Psoas muscle (tissue), 8 donors: Measurements from ENCODE around the gene RNF150. TPM values are rescaled to one million over a fixed set of nuclear protein-coding genes. Genes with fewer than 3 reads are reported as not detected.

Source experiments
- ATAC-seq, 4 donors: fragments of 200-7000 bp; cut with Tn5 transposase; one replicate each; pipeline ENCODE4 v1.9.1; 2020; ENCODE audit warnings: moderate library complexity in 3 of 4, mild to moderate bottlenecking in 2 of 4
- DNase-seq, 2 donors: peaks; one replicate each; pipeline ENCODE4 v3.0.0-alpha.2; 2020
- H3K27ac ChIP-seq: fragments of 200-600 bp; one replicate; pipeline ENCODE4 v1.8.0; 2022
- H3K27me3 ChIP-seq, 3 donors: fragments of 200-600 bp in 1 of 3; one replicate each; pipeline versions ENCODE4 v1.6.1 to v1.8.0; 2013 to 2022; ENCODE audit warnings: low read length in 2 of 3, mild to moderate bottlenecking in 2 of 3, moderate library complexity in 1 of 3; ENCODE audit not compliant: insufficient read depth in 3 of 3
- H3K36me3 ChIP-seq, 2 donors: fragments of 200-600 bp in 1 of 2; one replicate each; pipeline versions ENCODE4 v1.6.1 to v1.8.0; 2013 to 2022; ENCODE audit warnings: low read depth in 1 of 2, mild to moderate bottlenecking in 1 of 2, moderate library complexity in 1 of 2; ENCODE audit not compliant: insufficient read depth in 1 of 2
- H3K4me1 ChIP-seq: fragments of 200-600 bp; one replicate; pipeline ENCODE4 v1.8.0; 2022
- H3K4me3 ChIP-seq: fragments of 200-600 bp; one replicate; pipeline ENCODE4 v1.8.0; 2022; ENCODE audit warnings: mild to moderate bottlenecking
- H3K9me3 ChIP-seq: fragments of 200-600 bp; one replicate; pipeline ENCODE4 v1.8.0; 2022
- WGBS, 3 donors: extraction: QIAGEN DNeasy Blood & Tissue Kit; methylation state at CpG; one replicate each; pipeline versions ENCODE4 v1.1.6 to v1.1.7; 2013; 5-methylcytosine and 5-hydroxymethylcytosine counted together
- intact Hi-C, 2 donors: fragments of 100-400 bp; cut with DNase I; formaldehyde crosslinking; loops; one replicate each; pipeline versions ENCODE4 v1.11.0 to v1.14.2; 2022
- polyA plus RNA-seq, 3 donors: library from polyadenylated mRNA; stranded (reverse); fragments of 200-250 nt; gene quantifications; one replicate each; pipeline ENCODE4 v1.2.3, GENCODE V29; 2013
- total RNA-seq, 4 donors: library from RNA; stranded (reverse); fragmentation: NEBNext Ultra II Directional in 2 of 4; extraction: Animal tissue kit (Norgen Biotek cat#: 25700) in 2 of 4; gene quantifications; one replicate each; pipeline versions ENCODE4 v1.2.1 to v1.2.4, GENCODE V29; 2021 to 2023
- TF ChIP-seq, protein P1 (sequence below): fragments of 200-600 bp; IDR thresholded peaks from one replicate; pipeline ENCODE4 v1.8.0; 2022; ENCODE audit warnings: antibody characterized with exemption
- donor health status: healthy with polysubstance abuse.
- donor health status: DM: no; HTN: no; CAD: no; lungs with moderate emphysema.
- donor health status: Bipolar disorder and iron deficiency.
- donor health status: healthy.
- donor health status: DM: yes; HTN: yes; CAD: no.
- donor health status: DM: no; HTN: no; CAD: no.
- donor health status: DM: no; HTN: no; CAD: no.
- donor health status: DM: yes; HTN: yes; CAD: no.

RNF150 gene
- total and polyA plus RNA-seq, 7 donors: 0.78 to 12.6 (median 3.2) TPM

DNA sequence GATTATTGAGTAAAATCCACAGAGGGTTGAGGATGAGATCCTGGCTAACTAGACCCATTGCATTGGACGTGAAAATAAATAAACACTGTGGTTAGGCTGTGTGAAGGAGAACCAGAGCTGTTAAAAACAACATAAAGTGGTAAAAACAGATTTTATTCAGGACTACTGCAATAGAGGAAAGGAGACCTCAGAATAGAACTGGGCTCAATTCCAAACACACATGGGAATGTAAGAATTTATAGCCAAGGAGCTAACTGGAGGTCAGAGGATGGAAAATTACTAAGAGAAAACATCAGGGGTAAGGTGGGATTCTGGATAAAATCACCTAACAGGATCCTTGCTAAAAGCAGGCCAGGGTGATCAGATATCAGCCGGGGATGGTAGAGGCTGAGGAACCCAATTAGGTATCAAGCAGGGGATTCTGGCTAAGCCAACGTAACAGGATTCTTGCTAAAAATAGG lies 112.4 kb downstream of the RNF150 start:
- ATAC-seq (no peak), DNase-seq (no peak)
- TF ChIP-seq, protein P1, sequence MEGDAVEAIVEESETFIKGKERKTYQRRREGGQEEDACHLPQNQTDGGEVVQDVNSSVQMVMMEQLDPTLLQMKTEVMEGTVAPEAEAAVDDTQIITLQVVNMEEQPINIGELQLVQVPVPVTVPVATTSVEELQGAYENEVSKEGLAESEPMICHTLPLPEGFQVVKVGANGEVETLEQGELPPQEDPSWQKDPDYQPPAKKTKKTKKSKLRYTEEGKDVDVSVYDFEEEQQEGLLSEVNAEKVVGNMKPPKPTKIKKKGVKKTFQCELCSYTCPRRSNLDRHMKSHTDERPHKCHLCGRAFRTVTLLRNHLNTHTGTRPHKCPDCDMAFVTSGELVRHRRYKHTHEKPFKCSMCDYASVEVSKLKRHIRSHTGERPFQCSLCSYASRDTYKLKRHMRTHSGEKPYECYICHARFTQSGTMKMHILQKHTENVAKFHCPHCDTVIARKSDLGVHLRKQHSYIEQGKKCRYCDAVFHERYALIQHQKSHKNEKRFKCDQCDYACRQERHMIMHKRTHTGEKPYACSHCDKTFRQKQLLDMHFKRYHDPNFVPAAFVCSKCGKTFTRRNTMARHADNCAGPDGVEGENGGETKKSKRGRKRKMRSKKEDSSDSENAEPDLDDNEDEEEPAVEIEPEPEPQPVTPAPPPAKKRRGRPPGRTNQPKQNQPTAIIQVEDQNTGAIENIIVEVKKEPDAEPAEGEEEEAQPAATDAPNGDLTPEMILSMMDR: no peak
- intact Hi-C loops: no loop called here
- Histone ChIP-seq H3K27me3 (no peaks in the 10 kb centered on the region), H3K4me1 (peaks cover 26% of the 10 kb centered on the region), H3K9me3 (no peaks in the 10 kb centered on the region), H3K36me3 (no peaks in the 10 kb centered on the region), H3K4me3 (no peak overlapping the region), H3K27ac (no peak overlapping the region)
- WGBS, 3 donors: 26 to 27% (median 26%) methylated on average over 3 of the region's 3 CpGs

DNA sequence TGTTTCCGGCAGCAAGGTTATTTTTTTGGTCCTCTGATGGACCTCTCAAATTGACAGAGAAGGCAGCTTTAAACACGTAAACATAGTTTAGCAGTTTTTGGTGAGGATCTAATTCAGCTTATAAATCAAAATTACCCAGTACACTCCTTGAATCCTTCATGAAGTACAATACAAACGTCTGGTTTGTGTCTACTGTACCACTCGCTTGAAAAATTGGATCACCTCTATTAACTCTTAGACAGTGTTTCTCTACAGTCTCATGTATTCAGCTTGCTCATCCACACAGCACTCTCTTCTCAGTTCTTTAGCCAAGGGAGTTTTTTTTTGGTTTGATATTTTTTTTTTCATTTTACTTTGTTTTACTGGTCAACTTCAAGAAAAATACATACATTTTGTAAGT lies 113.5 kb downstream of the RNF150 start:
- H3K4me1 ChIP-seq: peaks cover 26% of the 10 kb centered on the region
- WGBS, 3 donors: 68 to 82% (median 76%) methylated on average over 4 of the region's 4 CpGs
- H3K27ac ChIP-seq: no peak overlapping the region
- no peaks in the 10 kb centered on the region for H3K36me3 ChIP-seq
- intact Hi-C loops: no loop called here
- no peaks in the 10 kb centered on the region for H3K27me3 ChIP-seq
- no peaks in the 10 kb centered on the region for H3K9me3 ChIP-seq
- TF ChIP-seq, protein P1: no peak
- DNase-seq (no peak), ATAC-seq (no peak)
- no peak overlapping the region for H3K4me3 ChIP-seq

DNA sequence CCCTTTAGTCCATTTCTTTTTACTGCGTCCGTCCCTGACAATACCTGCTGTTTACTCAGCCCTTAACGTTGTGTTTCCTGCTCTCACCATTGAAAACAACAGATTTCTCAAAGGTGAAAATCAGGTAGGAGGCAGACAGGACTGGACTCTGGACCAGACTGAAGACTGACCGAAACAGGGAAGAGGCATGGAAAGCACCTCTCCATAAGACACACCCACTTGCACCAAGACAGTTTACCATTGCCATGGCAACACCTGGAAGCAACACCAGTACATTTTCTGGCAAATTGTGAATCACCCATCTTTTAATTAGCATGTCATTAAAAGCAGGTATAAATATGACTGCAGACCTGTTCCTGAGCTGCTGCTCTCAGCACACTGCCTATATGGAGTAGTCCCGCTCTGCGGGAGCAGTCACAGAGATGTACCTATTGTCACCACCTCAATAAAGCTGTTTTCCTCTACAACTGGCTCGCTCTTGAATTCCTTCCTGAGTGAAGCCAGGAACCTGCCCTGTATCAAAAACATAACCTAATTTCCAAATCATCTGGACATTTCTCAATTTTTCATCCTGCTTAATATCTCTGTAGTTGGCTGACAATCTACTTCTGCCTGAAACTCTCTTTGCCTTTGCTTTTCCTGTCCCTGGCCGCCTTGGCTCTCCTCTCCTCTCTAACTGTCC lies 117.0 kb downstream of the RNF150 start:
- peaks cover 23% of the 10 kb centered on the region for H3K4me1 ChIP-seq
- H3K27ac ChIP-seq: no peak overlapping the region
- H3K27me3 ChIP-seq: no peaks in the 10 kb centered on the region
- H3K9me3 ChIP-seq: no peaks in the 10 kb centered on the region
- TF ChIP-seq, protein P1: no peak
- WGBS, 3 donors: 81 to 89% (median 88%) methylated on average over 8 of the region's 8 CpGs
- intact Hi-C loops: no loop called here
- no peaks in the 10 kb centered on the region for H3K36me3 ChIP-seq
- ATAC-seq: no peak
- no peak for DNase-seq
- H3K4me3 ChIP-seq: no peak overlapping the region

DNA sequence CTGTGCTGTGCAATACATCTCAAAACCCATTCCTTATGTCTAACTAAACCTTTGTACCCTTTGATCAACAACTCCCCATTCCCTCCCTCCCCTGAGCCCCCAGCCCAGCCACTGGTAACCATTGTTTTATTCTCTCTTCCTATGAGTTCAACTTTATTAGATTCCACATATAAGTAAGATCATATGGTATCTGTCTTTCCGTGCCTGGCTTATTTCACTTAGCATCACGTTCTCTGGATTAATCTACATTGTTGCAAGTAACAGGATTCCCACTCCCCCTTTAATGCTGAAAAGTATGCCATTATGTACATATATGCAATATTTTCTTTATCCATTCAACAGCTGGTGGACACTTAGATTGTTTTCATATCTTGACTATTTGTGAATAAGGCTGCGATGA lies 119.4 kb downstream of the RNF150 start:
- H3K9me3 ChIP-seq: no peaks in the 10 kb centered on the region
- no peak overlapping the region for H3K4me3 ChIP-seq
- TF ChIP-seq, protein P1: no peak
- H3K27ac ChIP-seq: no peak overlapping the region
- ATAC-seq (no peak), DNase-seq (no peak)
- 59 to 62% (median 60%) methylated on average over 3 of the region's 3 CpGs for WGBS, 3 donors
- H3K36me3 ChIP-seq: no peaks in the 10 kb centered on the region
- intact Hi-C loops: no loop called here
- no peaks in the 10 kb centered on the region for H3K27me3 ChIP-seq
- peaks cover 12% of the 10 kb centered on the region for H3K4me1 ChIP-seq

DNA sequence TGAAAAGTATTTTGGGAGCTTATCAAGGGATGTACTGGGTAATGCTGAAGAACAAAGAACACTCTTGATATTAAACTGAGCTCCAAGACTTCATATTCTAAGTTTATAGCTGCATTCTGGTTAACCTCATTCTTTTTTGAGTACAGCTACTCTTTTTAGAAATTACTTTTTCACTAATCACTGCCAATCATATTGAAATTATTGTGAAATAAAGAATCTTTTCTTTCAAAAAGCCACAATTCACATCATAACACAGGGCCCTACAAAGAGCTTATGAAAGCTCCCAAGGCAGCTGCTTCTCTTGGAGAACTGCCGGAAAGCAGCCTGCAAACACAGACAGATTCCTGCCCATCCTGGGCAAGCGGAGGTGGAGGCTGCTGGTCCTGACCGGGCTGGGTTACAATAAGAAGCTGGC lies 121.4 kb downstream of the RNF150 start:
- Histone ChIP-seq H3K4me1 (peaks cover 12% of the 10 kb centered on the region), H3K27me3 (no peaks in the 10 kb centered on the region), H3K36me3 (no peaks in the 10 kb centered on the region), H3K27ac (no peak overlapping the region), H3K4me3 (no peak overlapping the region), H3K9me3 (no peaks in the 10 kb centered on the region)
- peak; percentile 18 to 53 for DNase-seq
- peak; percentile 63 to 86 (median 78) for ATAC-seq
- TF ChIP-seq, protein P1: no peak
- intact Hi-C loops: no loop called here
- WGBS, 3 donors: 28 to 36% (median 29%) methylated on average over 3 of the region's 3 CpGs
